Anterior cingulate cortex (tissue), 58 donors: ENCODE measurements around the gene PPP1CB.

ENCODE experiments used
- DNase-seq, 58 donors: peaks; one replicate each; lab custom pipeline; 2025; lab: John Stamatoyannopoulos, UW

PPP1CB gene

GRCh38 chr2:28842042-28842441 is 90.4 kb downstream of the PPP1CB start:
- DNase-seq = no peak
